GM20431 (cell line): ENCODE results near the gene LSM3.
"Not testable (repeated sequence)": the region's sequence is repeated elsewhere in the genome, so short reads cannot be mapped to it uniquely, and the experiment has no call there.

Experiments
- in situ Hi-C: fragments of 300-500 bp; cut with MseI, MboI; formaldehyde crosslinking; loops from one replicate; pipeline ENCODE4 v1.15.0; 2020; ENCODE audit warnings: low sequenced_read_pairs; ENCODE audit not compliant: unreplicated experiment

Gene LSM3

GRCh38 chr3:14214764-14215163 is 36.1 kb downstream of the LSM3 start:
- in situ Hi-C loops = no loop called here

DNA sequence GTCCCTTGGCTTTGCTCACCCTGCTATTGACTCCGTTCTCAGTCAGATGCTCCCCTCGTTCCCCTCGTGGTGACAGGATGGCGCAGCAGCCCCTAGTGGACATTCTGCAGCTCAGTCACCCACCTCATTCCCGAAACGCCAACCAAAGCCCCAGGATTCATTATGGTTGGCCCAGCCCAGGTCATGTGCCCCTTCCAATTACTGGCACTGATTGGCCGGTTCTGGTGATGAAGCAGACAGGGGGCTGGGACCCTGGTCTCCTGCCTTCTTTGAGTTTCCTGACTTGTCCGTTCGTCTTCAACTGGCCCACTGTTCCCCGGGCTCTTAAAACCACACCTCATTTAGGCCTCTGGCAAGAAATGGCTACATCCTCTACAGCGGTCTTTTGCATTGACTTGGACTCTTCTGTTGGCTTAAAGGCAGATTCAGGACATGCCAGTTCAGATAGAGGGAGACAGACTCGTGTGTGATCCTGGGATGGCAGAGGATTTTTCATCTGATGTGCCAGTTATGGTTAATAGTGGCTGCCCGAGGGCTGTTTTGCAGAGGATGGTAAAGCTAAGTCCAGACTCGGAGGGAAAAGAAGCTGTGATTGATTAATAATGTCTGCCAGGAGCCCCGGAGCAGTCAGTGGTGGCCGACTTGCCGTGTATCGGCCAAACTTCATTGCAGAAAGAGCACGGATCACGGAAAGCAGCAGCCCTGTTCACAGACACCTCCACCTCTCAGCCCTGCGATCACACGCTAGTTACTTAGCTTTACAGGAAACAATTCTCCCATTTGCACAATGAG is 37.8 kb downstream of the LSM3 start:
- in situ Hi-C loops = no loop called here

DNA sequence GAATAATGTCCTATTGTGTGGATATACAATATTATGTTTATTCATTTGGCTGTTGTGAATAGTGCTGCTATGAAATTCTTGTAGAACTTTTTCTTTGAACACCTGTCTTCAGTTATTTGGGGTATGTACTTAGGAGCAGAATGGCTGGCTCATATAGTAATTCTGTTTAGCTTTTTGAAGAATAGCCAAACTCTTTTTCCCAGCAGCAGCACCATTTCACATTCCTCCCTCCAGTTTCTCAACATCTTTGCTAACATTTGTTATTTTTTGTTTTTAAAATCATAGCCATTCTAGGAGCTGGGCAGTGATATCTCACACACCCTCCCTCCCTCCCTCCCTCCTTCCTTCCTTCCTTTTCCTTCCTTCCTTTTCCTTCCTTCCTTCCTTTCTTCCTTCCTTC is 39.7 kb downstream of the LSM3 start:
- in situ Hi-C loops = no loop called here

DNA sequence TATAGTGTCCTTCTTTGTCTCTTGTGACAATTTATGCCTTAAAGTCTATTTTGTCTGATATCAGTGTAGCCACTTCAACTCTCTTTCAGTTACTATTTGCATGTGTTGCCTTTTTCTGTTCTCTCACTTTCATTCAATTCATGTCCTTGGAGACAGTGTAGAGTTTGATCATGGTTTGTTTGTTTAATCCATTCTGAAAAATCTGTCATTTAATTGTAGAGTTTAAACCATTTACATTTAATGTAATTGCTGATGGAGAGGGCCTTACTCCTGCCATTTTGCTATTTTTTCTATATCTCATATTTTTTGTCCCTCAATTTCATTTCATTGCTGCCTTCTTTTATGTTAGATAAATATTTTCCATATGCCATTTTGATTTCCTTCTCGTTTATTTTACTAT is 42.3 kb downstream of the LSM3 start:
- in situ Hi-C loops = no loop called here

DNA sequence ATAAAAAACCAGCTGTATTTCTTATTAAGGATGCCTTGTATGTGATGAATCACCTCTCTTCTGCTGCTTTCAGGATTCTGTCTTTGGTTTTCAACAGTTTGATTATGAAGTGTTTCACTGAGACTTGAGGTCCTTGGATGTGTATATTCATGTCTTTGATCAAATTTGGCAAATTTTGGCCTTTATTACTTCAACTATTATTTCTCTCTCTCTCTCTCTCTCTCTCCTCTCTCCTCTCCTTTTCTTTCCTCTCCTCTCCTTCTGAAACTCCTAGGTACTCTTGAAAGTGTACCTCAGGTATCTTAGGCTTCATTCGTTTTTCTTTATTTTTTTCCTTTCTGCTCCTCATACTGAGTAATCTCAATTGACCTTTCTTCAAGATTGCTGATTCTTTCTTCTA is 43.3 kb downstream of the LSM3 start:
- in situ Hi-C loops = no loop called here

DNA sequence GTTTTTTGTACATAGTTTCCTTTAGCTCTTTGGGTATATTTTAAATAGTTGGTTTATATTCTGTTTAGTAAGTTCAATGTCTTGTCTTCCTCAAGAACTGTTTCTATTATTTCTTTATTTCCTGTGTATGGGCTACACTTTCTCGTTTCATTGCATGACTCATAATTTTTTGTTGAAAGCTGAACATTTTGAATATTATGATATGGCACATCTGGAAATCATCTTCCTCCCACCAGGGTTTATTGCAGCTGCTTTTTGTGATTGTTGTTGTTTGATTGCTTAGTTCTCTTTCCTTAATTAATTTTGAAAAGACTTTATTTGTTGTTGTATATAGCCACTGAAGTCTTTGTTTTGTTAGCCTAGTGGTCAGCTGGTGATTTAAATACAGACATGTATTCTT is 43.8 kb downstream of the LSM3 start:
- in situ Hi-C loops = no loop called here

DNA sequence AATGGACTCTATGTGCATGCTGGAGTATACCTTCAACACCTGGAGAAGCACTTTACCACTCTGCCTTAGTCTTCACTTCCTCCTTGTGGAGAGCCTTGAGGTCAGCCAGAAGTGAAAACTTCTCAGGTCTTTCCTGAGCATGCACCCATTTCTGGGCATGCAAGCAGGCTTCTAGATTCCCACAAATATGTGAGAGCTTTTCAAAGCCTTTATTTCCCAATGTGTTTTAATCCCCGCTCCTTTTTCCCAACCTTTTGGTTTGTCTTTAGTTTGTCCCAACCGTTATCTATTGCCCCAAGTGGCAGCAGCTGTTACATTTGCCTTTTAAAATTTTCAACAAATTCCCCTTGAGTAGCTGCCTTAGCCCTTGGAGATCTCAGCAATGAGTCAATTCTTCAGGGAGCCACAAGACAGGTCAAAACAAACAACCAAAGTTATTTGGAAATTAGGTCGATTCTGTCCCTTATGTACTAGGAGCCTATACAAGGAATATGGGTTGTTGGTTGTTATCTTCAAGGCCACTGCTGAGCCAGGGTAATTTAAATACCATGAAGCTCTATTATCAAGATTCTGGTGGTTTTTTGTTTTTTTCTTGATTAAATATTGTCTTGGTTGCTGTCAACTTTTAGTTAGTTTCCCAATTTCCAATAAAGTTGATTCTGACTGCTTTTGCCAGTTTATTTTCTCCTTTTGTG is 44.4 kb downstream of the LSM3 start:
- in situ Hi-C loops = no loop called here

DNA sequence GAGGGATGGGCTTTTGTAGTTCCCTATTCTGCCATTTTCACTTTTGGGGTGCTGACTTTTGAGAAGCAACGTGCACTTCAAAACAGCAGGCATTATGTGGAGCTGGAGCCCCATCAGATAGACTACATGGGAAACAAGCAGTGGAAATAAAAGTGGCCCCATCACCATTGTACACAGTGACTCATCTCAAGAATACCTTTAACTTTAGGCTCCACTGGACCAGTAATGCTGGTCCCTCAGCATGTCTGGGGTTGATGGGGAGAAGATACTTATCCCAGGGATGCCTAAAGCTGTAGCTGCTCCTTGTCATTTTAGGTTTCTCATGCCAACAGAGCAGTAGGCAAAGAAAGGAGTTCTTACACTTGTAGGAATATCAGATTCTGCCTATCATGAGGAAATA is 45.0 kb downstream of the LSM3 start:
- in situ Hi-C loops = no loop called here

GRCh38 chr3:14224895-14225294 is 46.3 kb downstream of the LSM3 start:
- in situ Hi-C loops = no loop called here

DNA sequence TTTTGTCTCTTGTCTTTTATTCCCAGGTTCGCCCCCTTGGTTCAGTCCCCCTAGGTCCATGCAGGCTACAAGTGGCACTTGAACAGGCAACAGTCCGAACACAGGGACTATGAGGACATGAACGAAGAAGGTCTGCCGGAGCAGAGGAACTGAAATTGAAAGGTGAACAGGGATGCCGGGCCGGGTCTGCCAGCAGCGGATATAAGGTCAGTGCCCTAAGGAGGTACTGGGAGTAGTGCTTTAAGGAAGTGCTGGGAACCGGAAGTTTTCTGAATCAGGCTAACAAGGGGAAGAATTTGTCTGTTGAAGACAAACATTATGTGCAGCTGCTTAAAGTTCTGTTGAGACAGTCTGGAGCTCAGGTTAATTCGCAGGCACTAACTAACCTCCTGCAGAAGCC is 46.8 kb downstream of the LSM3 start:
- in situ Hi-C loops = no loop called here

GRCh38 chr3:14226351-14226750 is 47.7 kb downstream of the LSM3 start:
- in situ Hi-C loops = not testable (repeated sequence)

- in situ Hi-C loops = no loop called here
Measured at GRCh38 chr3:14227856-14228255, 49.2 kb downstream of the LSM3 start.

DNA sequence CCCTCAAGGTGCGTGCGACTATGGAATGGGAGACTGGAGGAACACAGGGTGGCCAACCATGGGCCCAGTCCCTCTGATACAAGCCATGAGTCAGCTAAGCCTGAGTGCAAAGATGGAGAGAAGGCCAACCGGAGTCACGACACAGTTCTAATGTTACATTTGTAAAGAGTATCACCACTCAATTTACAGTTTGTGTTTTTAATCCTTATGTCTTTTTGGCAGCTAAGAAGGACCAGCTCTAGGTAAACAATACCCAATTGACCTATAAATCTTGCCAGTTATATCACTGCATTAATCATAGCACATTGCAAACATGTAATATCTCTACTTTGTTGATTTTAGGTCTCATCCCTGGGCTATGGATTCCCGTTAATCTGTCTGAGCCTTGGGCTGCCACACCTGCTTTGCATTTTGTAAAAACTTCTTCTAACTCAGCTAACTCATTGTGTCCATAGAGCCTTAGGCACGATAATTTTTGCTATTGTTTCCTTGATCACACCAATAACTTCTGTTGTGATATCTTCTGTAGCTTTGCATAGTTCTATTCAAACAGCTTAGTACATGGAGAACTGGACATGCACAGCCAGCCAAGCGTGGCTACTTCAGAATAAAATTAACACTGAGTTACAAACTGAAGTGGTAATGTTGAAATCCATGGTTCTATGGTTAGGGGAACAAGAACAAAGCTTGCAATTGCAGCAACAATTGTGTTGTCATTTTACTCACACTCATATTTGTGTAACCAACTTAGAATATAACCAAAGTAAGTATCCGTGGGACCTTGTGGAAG is 50.3 kb downstream of the LSM3 start:
- in situ Hi-C loops = no loop called here

- in situ Hi-C loops = not testable (repeated sequence)
Measured at GRCh38 chr3:14229695-14230094, 51.1 kb downstream of the LSM3 start.

GRCh38 chr3:14230729-14231128 is 52.1 kb downstream of the LSM3 start:
- in situ Hi-C loops = no loop called here

DNA sequence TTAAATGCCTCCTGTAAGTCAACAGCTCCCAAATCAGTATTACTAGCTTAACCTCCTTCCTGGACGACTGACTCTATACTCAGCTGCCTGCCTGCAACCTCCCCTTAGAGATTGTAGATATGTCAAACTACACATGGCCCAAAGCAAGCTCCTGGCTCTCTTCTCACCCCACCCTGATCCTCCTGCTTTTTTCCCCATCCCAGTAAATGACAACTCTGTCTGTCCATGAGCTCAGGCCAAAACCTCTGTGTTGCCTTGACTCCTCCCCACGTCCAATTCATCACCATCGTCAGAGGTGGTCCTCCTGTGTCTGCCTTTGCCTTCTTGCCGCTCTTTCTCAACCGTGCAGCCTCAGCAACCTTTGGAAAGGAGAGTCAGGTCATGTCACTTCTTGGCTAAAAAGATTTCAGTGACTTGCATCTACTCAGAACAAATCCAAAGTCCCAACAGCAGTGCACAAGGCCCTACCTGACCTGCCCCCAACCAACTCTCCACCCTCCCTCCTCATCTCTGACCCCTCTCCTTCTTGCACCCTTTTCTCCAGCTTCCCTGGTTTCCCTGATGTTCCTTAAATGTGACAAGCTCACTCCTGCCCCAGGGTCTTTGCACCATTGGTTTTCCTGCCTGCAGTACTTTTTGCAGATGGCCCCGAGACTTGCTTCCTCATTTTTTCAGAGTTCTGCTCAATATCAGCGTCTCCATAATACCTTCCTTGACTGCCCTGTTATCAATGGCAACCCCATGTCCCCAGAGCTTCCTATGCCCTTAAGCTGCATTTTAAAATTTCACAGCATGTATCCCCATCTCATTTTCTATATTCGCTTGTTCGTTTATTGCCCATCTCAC is 52.8 kb downstream of the LSM3 start:
- in situ Hi-C loops = no loop called here

DNA sequence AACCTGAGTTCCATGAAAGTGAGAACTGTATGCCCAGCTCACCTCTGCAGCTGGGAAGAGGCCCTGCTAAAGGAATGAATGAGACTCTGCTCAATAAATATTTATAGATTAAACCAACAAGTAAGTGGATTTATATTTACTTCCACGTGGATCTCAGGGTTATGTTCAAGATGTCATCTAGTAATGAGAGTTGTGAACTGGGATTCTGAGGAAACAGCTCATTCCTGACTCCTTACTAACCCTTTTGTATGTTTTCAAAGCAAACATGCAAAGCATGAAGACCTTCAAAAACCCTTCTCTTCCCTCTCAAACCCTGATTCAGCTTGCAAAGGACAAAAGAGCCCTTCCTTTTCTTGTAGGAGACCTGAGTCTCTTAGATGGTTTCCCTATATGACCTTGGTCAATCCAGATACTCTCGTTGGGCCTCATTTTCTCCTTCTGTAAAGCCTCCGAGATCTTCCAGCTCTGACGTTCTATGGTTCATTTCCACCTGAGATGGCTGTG is 53.4 kb downstream of the LSM3 start:
- in situ Hi-C loops = no loop called here

GRCh38 chr3:14234251-14235002 is 55.8 kb downstream of the LSM3 start:
- in situ Hi-C loops = no loop called here
